ENCODE results near the gene PTPRE.

The PTPRE gene

GRCh38 chr10:127883516-127883915 is 23.4 kb upstream of the PTPRE start:
- no peak for DNase-seq

DNA sequence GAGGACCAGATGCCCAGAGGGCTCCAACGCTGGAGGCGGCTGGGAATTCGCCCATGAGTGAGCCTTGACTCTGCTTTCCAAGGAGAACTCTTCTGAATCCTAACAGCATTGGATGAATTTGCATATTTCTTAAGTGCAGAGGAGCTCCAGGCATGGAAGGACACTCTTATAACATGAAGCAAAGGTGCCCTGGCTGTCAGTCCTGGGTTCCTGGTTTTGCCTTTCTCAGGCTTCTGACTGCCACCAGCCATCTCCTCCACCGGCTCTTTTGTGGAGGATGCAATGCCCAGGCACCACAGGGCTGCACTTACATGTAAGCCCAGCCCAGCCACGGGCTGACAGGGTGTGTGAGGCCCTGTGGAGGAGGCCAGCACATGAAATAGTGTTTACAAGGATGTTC is 22.4 kb upstream of the PTPRE start:
- no peak for DNase-seq

DNA sequence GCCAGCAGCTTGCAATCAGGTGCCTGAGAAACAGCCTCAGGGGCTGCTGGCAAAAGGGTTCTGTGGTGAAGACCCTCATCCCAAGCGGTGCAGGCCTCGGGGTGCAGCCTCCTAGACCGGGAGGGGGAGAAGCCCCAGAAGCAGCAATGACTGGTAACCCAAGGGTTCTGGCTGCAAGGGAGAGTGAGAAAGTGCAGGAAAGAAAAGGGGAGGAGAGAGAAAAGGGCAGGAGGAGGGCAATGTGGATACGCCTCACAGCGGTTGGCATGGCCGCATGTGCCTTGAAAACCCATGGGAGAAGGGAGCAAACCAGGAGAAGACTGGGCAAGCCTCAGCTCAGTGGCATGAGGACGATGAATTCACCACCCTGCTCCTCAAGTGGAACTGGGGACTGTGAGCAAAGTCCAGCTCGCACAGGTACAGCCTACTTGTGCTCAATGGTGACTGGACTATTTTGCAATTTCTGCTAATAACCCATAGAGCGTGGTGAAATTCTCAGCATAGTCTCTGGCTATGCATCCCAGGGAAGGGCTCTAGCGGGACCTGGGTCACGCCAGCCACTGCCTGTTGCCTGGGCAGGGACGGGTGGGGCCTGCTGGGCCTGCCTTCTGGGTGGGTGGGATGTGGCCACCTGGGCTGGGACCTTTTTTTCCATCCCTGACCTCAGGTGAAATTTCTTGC is 20.4 kb upstream of the PTPRE start:
- no peak for DNase-seq

- DNase-seq, result no peak
These were observed 19.1 kb upstream of the PTPRE start for GRCh38 chr10:127887541-127888415.

GRCh38 chr10:127888521-127889312 is 18.2 kb upstream of the PTPRE start:
- no peak for DNase-seq

GRCh38 chr10:127889605-127890195 is 17.2 kb upstream of the PTPRE start:
- DNase-seq, result no peak

GRCh38 chr10:127890216-127890615 is 16.7 kb upstream of the PTPRE start:
- DNase-seq, result no peak

DNA sequence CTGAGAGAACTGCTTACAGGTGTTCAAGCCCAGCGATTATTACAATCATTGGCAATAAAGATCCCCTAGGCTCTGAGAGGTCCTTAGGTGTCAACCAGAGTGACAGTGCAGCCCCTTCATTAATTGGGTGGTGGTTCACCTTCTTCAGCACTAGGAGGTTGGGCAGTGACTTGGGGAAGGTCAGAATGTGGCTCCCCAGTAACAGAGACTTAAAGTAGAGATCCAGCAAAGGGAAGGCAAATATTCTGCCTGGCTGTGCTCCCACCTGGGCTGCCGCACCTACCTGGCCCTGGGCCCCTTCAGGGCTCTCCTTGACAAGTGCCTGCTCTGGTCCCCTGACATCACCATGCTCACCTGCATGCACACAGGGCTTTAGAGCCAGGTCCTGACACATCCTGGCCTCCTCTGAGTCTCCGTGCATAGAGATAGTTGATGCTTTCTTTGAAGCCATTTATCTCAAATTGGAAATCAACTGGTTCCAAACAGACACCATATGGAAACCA is 16.0 kb upstream of the PTPRE start:
- DNase-seq, result no peak

GRCh38 chr10:127892743-127893142 is 14.2 kb upstream of the PTPRE start, which contains the start of gene CLRN3:
Gene CLRN3 (minus strand): TSS chr10:127892941. CDS start chr10:127892784, 157 bp downstream.
- DNase-seq, result no peak

DNA sequence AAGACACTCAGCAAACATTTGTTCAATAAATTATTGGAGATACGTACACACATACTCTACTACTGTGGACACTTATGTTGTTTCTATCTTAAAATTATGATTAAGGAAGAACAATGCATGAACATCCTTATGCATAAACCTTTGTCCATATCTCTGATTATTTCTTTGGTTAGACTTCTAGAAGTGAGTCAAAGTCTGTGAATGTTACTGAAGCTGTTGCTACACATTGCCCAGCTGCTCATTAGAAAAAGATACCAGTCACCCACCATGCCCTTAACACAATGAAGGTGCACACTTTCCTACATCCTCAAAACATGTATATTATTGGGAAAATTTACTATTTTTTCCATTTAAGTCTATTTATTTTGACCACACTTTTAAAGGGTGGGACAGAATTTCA is 12.8 kb upstream of the PTPRE start:
- DNase-seq, result no peak

- no peak for DNase-seq
These were observed 10.3 kb upstream of the PTPRE start for GRCh38 chr10:127896590-127896989.

- DNase-seq, result no peak
These were observed 9.7 kb upstream of the PTPRE start for GRCh38 chr10:127897177-127897576.

DNA sequence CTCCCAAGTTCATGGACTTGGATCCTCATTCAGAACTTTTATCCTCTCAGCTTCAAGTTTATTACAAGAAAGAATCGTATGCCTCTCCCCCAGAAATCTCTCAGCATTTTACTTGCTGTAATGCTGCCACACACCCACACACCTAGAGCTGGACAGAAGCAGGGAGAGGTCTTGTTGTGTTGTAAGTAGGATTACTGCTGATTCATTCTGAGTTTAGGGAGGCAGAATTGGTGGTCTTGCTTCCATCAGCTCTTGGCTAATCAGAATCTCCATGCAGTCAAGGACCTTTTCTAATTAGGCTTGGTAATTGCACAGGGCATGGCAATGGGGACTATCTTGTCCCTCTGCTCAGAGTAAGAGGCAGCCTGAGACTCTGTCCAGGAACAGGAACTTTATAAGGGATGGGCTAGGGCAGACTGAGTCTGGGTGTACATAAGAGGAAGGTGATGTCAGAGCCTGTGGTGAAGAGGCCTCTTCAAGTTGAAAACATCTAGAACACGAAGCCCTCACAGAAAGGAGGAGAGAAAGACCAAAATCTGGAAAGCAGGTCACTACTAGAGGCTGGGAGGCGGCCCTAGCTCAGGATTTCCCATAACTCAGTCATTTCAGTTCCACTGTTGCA is 7.0 kb upstream of the PTPRE start:
- DNase-seq, result no peak

GRCh38 chr10:127903789-127904188 is 3.1 kb upstream of the PTPRE start:
- DNase-seq, result no peak

- DNase-seq, result no peak
These were observed 2.4 kb upstream of the PTPRE start for GRCh38 chr10:127904311-127905000.

DNA sequence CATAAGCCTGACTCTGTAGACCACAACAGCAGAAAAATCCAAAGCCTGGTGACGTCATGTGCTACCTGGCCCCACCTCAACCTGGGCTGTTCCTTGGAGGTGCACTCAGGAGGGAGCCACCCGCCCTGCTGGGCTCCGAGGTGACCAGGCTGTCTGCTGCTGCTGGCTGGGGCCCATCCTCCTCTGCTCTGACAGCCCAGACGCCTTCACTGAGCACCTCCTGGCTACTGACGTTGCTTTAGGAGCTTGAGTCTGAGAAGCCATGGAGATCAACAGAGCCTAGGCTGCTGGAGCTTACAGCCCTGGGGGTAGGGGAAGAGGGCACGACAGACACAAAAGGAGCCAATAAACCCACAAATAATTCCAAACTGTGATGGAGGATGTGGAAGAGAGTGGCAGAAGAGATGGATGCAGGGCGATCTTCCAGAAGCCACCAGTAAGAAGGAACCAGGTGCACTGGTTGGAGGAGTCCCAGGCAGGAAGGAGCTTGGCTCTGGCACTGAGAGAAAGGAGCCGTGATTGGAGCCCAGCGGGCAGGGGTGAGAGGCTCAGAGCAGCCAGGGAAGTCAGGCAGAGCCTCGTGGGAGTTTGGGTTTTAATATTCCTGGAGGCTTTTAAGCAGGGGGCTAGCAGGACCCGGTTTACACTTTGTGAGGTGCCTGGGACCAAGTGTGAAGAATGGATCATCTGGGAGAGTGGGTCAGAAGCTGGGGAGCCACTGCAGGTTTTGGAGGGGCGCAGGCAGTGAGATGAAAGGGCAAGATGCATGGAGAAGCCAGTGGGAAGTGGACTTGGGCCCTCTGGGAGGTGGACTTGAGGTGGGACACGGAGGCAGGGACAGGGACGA is 1.7 kb upstream of the PTPRE start:
- no peak for DNase-seq

DNA sequence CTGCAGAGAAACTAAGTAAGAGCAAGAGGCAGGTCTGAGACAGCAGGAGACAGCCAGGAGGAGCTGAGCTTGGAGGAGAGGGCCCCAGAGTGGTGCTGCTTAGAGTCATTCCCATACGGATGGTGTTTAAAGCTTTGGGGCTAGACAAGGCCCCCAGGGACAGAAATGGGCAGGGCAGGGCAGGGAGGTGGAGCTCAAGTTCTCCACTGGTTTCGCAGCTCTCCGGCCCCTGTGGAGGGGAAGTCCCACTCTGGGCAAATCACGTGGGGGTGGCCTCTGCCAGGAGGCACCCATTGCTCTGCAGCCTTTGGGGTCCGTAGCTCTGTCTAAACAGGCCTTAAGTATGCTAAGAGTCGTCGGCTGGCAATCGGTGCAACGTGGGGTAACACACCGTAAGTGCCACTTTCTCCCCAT is 1.0 kb upstream of the PTPRE start:
- DNase-seq, result no peak

DNA sequence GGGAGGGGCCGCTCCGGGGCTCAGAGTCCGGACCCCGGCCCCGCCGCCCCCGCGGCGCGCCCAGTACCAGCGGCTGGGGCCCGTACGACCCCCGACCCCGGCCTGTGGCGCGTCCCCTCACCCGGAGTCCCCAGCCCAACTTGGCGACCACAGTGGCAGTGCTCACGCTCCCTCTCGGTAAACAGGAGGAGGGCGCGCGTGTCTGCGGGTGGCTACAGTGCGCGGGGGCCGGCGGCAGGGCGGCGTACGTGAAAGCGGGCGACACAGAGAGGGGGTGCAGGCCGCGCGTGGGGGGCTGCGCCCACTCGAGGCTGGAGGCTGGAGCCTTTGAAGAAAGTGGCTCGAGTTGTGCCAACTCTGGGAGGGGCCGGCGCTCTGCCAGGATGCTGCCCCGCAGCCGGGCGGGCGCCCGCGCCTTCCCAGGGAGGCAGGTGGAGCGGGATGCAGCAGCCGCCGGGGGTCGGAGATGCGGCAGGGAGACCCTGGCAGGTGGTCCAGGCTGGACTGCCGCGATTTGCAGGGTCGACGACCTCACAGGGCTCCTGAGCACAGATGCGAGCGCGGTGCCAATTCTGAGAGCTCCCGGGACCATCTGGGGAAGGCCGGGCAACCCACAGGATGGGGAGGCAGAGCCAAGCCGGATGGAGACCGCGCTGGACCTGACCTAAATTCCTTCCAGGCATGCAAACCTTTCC is 655 bp downstream of the PTPRE start:
- DNase-seq, result no peak

DNA sequence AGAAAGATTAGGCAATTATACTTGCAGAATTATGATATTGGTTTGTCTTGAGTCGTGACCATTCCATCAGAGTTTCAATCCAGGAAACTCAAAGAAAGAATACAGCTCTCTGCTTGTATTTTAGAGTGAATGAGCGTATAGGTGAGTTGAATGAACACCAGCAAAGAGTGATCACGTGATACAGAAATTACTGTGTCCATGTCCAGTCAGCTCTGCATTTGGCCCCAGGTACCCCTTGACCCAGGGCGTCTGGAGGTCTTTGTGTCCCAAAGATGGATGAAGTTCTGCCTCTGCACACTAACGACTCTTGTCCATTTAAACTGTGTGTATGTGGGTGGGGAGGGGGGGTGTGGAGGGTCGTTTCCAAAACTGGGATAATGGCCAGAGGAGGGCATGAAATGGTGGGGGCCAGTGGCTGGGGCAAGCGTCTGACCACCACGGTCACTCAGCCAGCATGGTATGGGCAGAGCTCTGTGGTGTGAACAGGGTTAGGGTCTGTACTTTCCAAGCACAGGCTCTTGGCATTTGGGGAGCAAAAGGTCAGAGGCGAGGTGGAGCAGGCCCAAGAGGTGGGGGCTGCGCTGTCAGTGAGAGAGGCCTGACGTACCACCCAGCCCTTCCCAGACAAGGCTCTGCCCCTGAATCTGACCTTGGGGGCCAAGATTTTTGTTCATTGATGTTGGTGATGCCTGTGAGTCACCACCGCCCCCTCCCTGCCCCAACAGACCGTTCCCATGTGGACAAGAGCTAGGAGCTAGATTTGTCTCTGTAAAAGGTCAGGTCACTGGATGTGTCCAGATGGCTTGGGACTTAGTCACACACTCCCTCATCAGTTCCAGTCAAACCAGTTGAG is 1.4 kb downstream of the PTPRE start:
- DNase-seq, result no peak

Data from effector CD8-positive, alpha-beta T cell (primary cell).